Gastrocnemius medialis (tissue), 4 donors: ENCODE data around the gene FAM199X. TPM values are rescaled to one million over a fixed set of nuclear protein-coding genes. Genes with fewer than 3 reads are reported as not detected.

Experiments used
- ATAC-seq, 2 donors: fragments of 150-250 bp; one replicate each; pipeline ENCODE4 v1.9.1; 2016
- DNase-seq, 2 donors: peaks; one replicate each; pipeline ENCODE4 v3.0.0-alpha.2; 2019
- H3K27ac ChIP-seq, 4 donors: fragments of 200-600 bp; sonication (generic); 1 replicate in 1 of 4; 2 replicates in 3 of 4; pipeline ENCODE4 v1.5.1; 2016 to 2018; ENCODE audit warnings: mild to moderate bottlenecking in 2 of 4, moderate library complexity in 1 of 4
- H3K27me3 ChIP-seq, 3 donors: fragments of 200-600 bp; sonication (generic) in 2 of 3; 1 replicate in 1 of 3; 2 replicates in 2 of 3; pipeline versions ENCODE4 v1.5.1 to v1.6.0; 2016 to 2019; ENCODE audit warnings: mild to moderate bottlenecking in 1 of 3, moderate library complexity in 1 of 3
- H3K36me3 ChIP-seq, 2 donors: fragments of 200-600 bp; sonication (generic) in 1 of 2; one replicate each; pipeline ENCODE4 v1.5.1; 2017 to 2018
- H3K4me1 ChIP-seq, 2 donors: fragments of 200-600 bp; sonication (generic) in 1 of 2; one replicate each; pipeline ENCODE4 v1.5.1; 2016 to 2017; ENCODE audit warnings: mild to moderate bottlenecking in 2 of 2
- H3K4me3 ChIP-seq, 4 donors: fragments of 200-600 bp; sonication (generic) in 3 of 4; 1 replicate in 1 of 4; 2 replicates in 3 of 4; pipeline ENCODE4 v1.5.1; 2016 to 2019; ENCODE audit warnings: mild to moderate bottlenecking in 2 of 4
- H3K9me3 ChIP-seq, 3 donors: fragments of 200-600 bp; sonication (generic) in 2 of 3; 1 replicate in 1 of 3; 2 replicates in 2 of 3; pipeline ENCODE4 v1.5.1; 2016 to 2019
- POLR2A ChIP-seq, 2 donors: fragments of 450-650 bp; IDR thresholded peaks; one replicate each; pipeline ENCODE4 v1.6.1; 2017; ENCODE audit warnings: antibody characterized with exemption in 2 of 2, mild to moderate bottlenecking in 2 of 2, moderate library complexity in 2 of 2
- in situ Hi-C, 4 donors: fragments of 200-750 bp; cut with MboI; loops; one replicate each; pipeline versions ENCODE4 v1.15.0 to v1.8.0; 2017; ENCODE audit warnings: low sequenced_read_pairs in 4 of 4
- intact Hi-C: fragments of 100-400 bp; cut with DNase I; formaldehyde crosslinking; loops from one replicate; pipeline ENCODE4 v1.15.1; 2023; ENCODE audit warnings: low total_unique reads
- total RNA-seq, 4 donors: library from RNA; depleted of rRNA; stranded (reverse); fragments of >200 nt; gene quantifications; one replicate each; pipeline versions ENCODE4 v1.1.0 to v1.2.3, GENCODE V29; 2016
- TF ChIP-seq, protein P1 (sequence below), 5 experiments: fragments of 450-650 bp in 3 of 5; fragments of 200-600 bp in 2 of 5; sonication (generic) in 2 of 5; IDR thresholded peaks in 4 of 5; conservative IDR thresholded peaks in 1 of 5; 1 replicate in 4 of 5; 2 replicates in 1 of 5; pipeline ENCODE4 v1.5.1; 2016 to 2019; ENCODE audit warnings: antibody characterized with exemption in 5 of 5, mild to moderate bottlenecking in 3 of 5, moderate library complexity in 3 of 5

FAM199X gene
- total RNA-seq, 4 donors from 2014 or later = 13.4 to 23.4 (median 17.8) TPM

DNA sequence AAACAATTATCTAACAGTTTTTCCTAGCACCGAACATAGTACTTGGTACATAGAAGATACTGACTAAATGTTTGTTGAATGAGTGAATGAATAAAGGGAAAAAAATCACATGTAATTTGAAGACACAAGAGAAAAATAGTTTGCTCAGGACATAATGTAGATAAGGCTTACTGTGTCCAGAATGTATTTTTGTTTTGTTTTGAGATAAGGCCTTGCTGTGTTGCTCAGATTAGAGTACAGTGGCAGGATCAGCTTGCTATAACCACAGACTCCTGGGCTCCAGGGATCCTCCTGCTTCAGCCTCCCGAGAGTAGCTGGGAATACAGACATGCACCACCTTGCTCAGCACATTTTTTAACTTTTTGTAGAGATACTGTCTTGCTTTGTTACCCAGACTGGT lies 6.5 kb downstream of the FAM199X start:
- H3K4me1 ChIP-seq = peaks cover 0 to 7% of the 10 kb centered on the region in 2 donors
- H3K27ac ChIP-seq = no peak overlapping the region
- no peaks in the 10 kb centered on the region for H3K9me3 ChIP-seq
- no peak for DNase-seq
- in situ Hi-C loops (loop anchor here in 2 of 4 donors (25.0 kb wide), 1 partner anchor 485 kb away; the partner anchor contains the start of gene MORF4L2 (in 2 of the 2)), intact Hi-C loops (no loop called here)
- H3K27me3 ChIP-seq = no peaks in the 10 kb centered on the region
- no peak overlapping the region for H3K4me3 ChIP-seq
- TF ChIP-seq POLR2A (IDR thresholded peaks at IDR 0.05) = no peak
- TF ChIP-seq, protein P1, sequence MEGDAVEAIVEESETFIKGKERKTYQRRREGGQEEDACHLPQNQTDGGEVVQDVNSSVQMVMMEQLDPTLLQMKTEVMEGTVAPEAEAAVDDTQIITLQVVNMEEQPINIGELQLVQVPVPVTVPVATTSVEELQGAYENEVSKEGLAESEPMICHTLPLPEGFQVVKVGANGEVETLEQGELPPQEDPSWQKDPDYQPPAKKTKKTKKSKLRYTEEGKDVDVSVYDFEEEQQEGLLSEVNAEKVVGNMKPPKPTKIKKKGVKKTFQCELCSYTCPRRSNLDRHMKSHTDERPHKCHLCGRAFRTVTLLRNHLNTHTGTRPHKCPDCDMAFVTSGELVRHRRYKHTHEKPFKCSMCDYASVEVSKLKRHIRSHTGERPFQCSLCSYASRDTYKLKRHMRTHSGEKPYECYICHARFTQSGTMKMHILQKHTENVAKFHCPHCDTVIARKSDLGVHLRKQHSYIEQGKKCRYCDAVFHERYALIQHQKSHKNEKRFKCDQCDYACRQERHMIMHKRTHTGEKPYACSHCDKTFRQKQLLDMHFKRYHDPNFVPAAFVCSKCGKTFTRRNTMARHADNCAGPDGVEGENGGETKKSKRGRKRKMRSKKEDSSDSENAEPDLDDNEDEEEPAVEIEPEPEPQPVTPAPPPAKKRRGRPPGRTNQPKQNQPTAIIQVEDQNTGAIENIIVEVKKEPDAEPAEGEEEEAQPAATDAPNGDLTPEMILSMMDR (IDR thresholded peaks at IDR 0.05 in 4 of 5, conservative IDR thresholded peaks at IDR 0.05 in 1 of 5) = no peak
- H3K36me3 ChIP-seq = no peaks in the 10 kb centered on the region
- no peak for ATAC-seq

DNA sequence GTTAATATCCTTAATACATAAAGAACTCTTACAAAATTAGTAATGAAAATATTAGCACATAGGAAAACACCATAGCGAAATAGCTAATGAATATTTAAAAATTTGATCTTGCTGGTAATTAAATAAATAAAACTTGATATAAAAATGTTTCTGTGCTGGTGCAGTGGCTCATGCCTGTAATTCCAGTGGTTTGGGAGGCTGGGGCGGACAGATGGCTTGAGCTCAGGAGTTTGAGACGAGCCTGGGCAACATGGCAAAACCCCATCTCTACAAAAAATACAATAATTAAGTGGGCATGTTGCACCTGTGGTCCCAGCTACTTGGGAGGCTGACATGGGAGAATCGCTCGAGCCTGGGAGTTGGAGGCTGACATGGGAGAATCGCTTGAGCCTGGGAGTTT lies 7.6 kb downstream of the FAM199X start:
- Histone ChIP-seq H3K27me3 (no peaks in the 10 kb centered on the region), H3K36me3 (no peaks in the 10 kb centered on the region), H3K27ac (no peak overlapping the region), H3K4me3 (no peak overlapping the region), H3K4me1 (no peaks in the 10 kb centered on the region), H3K9me3 (no peaks in the 10 kb centered on the region)
- TF ChIP-seq, protein P1 (IDR thresholded peaks at IDR 0.05 in 4 of 5, conservative IDR thresholded peaks at IDR 0.05 in 1 of 5) = no peak
- no peak for TF ChIP-seq POLR2A (IDR thresholded peaks at IDR 0.05)
- ATAC-seq (no peak), DNase-seq (no peak)
- intact Hi-C loops = no loop called here
- in situ Hi-C loops = loop anchor here in 2 of 4 donors (25.0 kb wide), 1 partner anchor 487 kb away; the partner anchor contains the start of gene MORF4L2 (in 2 of the 2)

DNA sequence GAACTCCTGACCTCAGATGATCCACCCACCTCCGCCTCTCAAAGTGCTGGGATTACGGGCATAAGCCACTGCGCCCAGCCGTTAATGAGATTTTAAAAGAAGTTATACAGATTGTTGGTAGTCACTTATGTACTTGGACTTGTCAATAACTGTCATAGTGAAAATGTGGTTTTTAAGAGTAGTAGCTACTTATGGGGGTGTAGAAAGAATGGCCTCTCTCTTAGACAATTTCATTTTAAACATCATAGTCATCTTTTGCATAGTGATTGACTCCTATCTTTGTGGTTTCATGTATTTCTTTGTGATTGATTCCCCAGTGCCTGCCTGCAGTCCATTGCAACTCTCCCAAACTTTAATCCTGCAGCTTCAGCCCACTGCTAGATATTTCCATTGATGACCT lies 17.4 kb downstream of the FAM199X start:
- peaks cover 0 to 4% of the 10 kb centered on the region in 2 donors for H3K36me3 ChIP-seq
- intact Hi-C loops = no loop called here
- ATAC-seq (no peak), DNase-seq (no peak)
- H3K4me1 ChIP-seq = no peaks in the 10 kb centered on the region
- H3K9me3 ChIP-seq = no peaks in the 10 kb centered on the region
- TF ChIP-seq POLR2A (IDR thresholded peaks at IDR 0.05) = no peak
- in situ Hi-C loops = no loop called here
- no peak overlapping the region for H3K27ac ChIP-seq
- H3K27me3 ChIP-seq = no peaks in the 10 kb centered on the region
- H3K4me3 ChIP-seq = no peak overlapping the region

DNA sequence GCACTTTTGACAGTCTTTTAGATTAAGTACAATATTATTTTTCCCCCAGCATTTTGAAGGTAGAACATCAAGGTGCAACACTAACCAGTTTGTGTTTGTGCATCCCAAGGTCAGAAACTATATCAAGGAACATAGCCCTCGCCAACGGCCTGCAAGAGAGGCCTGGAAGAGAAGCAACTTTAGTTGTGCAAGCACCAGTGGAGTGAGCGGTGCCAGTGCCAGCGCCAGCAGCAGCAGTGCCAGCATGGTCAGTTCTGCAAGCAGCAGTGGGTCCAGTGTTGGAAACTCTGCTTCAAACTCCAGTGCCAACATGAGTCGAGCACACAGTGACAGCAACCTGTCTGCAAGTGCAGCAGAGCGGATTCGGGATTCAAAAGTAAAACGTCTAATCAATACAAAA lies 21.7 kb downstream of the FAM199X start:
- peak in 1 of 2 donors; percentile 42 for DNase-seq
- in situ Hi-C loops = no loop called here
- H3K36me3 ChIP-seq = peaks cover 0 to 11% of the 10 kb centered on the region in 2 donors

DNA sequence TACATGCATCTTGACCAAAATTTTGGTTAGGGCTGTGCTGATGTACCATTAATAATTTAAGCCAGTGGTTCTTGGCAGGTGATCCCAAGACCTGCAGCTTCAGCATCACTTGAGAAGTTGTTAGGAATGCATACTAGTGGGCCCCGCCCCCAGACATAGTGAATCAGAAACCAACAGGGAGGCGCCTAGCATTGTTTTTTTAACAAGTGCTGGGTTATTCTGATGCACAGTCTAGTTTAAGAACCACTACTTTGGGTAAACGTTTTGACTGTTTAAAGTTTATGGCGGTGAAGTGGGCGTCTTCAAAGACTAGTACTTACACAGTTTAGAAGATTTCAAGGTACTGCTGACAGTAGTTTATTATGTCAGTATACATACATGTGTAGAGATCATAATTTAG lies 23.6 kb downstream of the FAM199X start:
- no peak overlapping the region for H3K27ac ChIP-seq
- ATAC-seq (no peak), DNase-seq (no peak)
- TF ChIP-seq, protein P1 (IDR thresholded peaks at IDR 0.05 in 4 of 5, conservative IDR thresholded peaks at IDR 0.05 in 1 of 5) = no peak
- no peak for TF ChIP-seq POLR2A (IDR thresholded peaks at IDR 0.05)
- H3K36me3 ChIP-seq = peaks cover 0 to 11% of the 10 kb centered on the region in 2 donors
- no peaks in the 10 kb centered on the region for H3K9me3 ChIP-seq
- H3K4me1 ChIP-seq = no peaks in the 10 kb centered on the region
- in situ Hi-C loops (no loop called here), intact Hi-C loops (no loop called here)
- no peak overlapping the region for H3K4me3 ChIP-seq
- H3K27me3 ChIP-seq = no peaks in the 10 kb centered on the region

More for the DNA sequence above, 21.7 kb downstream of the FAM199X start:
- H3K4me1 ChIP-seq = no peaks in the 10 kb centered on the region
- H3K27me3 ChIP-seq = no peaks in the 10 kb centered on the region
- peak in 1 of 2 donors; percentile 73 for ATAC-seq
- no peak overlapping the region for H3K27ac ChIP-seq
- intact Hi-C loops = no loop called here
- no peaks in the 10 kb centered on the region for H3K9me3 ChIP-seq
- no peak overlapping the region for H3K4me3 ChIP-seq
- TF ChIP-seq POLR2A (IDR thresholded peaks at IDR 0.05) = no peak
- TF ChIP-seq, protein P1 (IDR thresholded peaks at IDR 0.05 in 4 of 5, conservative IDR thresholded peaks at IDR 0.05 in 1 of 5) = no peak
